ACC112 (cell line): ENCODE measurements around the gene TAB3.

Source experiments
- H2AFZ ChIP-seq: fragments of 200-600 bp; sonication (generic); one replicate; pipeline ENCODE4 v1.6.0; 2017; ENCODE audit warnings: antibody characterized with exemption, low read length; ENCODE audit not compliant: unreplicated experiment
- H3K27ac ChIP-seq: fragments of 200-600 bp; sonication (generic); 2 replicates; pipeline ENCODE4 v1.5.1; 2014; ENCODE audit warnings: low read depth, mild to moderate bottlenecking, antibody characterized with exemption, low read length, moderate library complexity
- H3K27me3 ChIP-seq: fragments of 200-600 bp; sonication (generic); 2 replicates; pipeline ENCODE4 v1.6.1; 2014; ENCODE audit warnings: mild to moderate bottlenecking, antibody characterized with exemption, low read length, moderate library complexity, mixed read lengths; ENCODE audit not compliant: insufficient read depth
- H3K36me3 ChIP-seq: fragments of 200-600 bp; sonication (generic); 2 replicates; pipeline ENCODE4 v1.6.1; 2016; ENCODE audit warnings: mild to moderate bottlenecking, antibody characterized with exemption, low read length, moderate library complexity, mixed read lengths; ENCODE audit not compliant: insufficient read depth
- H3K4me1 ChIP-seq: fragments of 200-600 bp; sonication (generic); one replicate; pipeline ENCODE4 v1.6.1; 2016; ENCODE audit warnings: low read length, mixed read lengths; ENCODE audit not compliant: insufficient read depth, unreplicated experiment, control insufficient read depth
- H3K4me3 ChIP-seq: fragments of 200-600 bp; sonication (generic); 2 replicates; pipeline ENCODE4 v1.5.1; 2014; ENCODE audit warnings: mild to moderate bottlenecking, low read depth, low read length
- H3K79me2 ChIP-seq: fragments of 200-600 bp; sonication (generic); one replicate; pipeline ENCODE4 v1.6.0; 2016; ENCODE audit warnings: low read length; ENCODE audit not compliant: control insufficient read depth, unreplicated experiment, insufficient read depth

TAB3 gene

GRCh38 chrX:30779453-30780030 lies 109.5 kb downstream of the TAB3 start:
- Histone ChIP-seq H3K79me2 (no peaks in the 10 kb centered on the region), H3K4me3 (no peak overlapping the region), H3K4me1 (no peaks in the 10 kb centered on the region), H2AFZ (no peak overlapping the region), H3K36me3 (no peaks in the 10 kb centered on the region), H3K27me3 (0 out of 2 replicates have a peak, but pooled peaks cover 7% of the 10 kb centered on the region), H3K27ac (no peak overlapping the region)

DNA sequence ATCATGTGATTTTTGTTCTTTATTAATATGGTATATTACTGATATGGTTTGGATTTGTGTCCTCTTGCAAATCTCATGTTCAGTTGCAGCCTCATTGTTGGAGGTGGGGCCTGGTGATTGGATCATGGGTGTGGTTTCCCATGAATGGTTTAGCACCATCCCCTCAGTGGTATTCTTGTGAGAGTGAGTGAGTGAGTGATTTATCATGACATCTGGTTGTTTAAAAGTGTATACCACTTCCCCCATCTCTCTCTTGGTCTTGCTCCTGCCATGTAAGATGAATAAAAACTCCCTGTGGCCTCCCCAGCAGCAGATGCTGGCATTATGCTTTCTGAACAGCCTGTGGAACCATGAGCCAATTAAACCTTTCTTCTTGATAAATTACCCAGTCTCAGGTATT lies 111.5 kb downstream of the TAB3 start:
- no peak overlapping the region for H3K27ac ChIP-seq
- H3K79me2 ChIP-seq: no peaks in the 10 kb centered on the region
- no peak overlapping the region for H2AFZ ChIP-seq
- H3K27me3 ChIP-seq: 0 out of 2 replicates have a peak, but pooled peaks cover 7% of the 10 kb centered on the region
- H3K4me3 ChIP-seq: no peak overlapping the region
- H3K36me3 ChIP-seq: no peaks in the 10 kb centered on the region
- no peaks in the 10 kb centered on the region for H3K4me1 ChIP-seq
